ENCODE measurements around the gene TRPM8.

DNA sequence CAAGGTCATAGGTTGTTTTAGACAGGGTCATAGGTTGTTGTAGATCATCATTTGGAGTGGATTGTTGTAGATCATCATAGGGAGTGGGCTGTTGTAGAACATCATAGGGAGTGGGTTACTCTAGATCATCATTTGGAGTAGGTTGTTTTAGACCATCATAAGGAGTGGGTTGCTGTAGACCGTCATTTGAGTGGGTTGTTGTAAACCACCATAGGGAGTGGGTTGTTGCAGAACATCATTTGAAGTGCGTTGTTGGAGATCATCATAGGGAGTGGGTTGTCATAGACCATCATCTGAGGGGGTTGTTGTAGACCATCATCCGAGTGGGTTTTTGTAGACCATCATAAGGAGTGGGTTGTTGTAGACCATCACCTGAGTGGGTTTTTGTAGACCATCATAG, 9.5 kb upstream of the TRPM8 start:
- TF ChIP-seq PATZ1 (CRISPR knock-in tag; IDR thresholded peaks at IDR 0.05; ENCODE audit: borderline replicate concordance) (no peak), ZNF565 (CRISPR knock-in tag; conservative IDR thresholded peaks at IDR 0.05; ENCODE audit: low read depth) (no peak), TSHZ2 (CRISPR knock-in tag; IDR thresholded peaks at IDR 0.05) (no peak), ISL1 (CRISPR knock-in tag; IDR thresholded peaks at IDR 0.05) (no peak), ESRRG (CRISPR knock-in tag; IDR thresholded peaks at IDR 0.05) (no peak), ZNF8 (CRISPR knock-in tag; IDR thresholded peaks at IDR 0.05) (no peak), OSR1 (CRISPR knock-in tag; IDR thresholded peaks at IDR 0.05) (no peak)
